Fibroblast of skin of scalp (primary cell): Measurements from ENCODE around the gene RNF167.

ENCODE experiments used
- DNase-seq: peaks from one replicate; pipeline ENCODE4 v3.0.0-alpha.2; 2013

The RNF167 gene

DNA sequence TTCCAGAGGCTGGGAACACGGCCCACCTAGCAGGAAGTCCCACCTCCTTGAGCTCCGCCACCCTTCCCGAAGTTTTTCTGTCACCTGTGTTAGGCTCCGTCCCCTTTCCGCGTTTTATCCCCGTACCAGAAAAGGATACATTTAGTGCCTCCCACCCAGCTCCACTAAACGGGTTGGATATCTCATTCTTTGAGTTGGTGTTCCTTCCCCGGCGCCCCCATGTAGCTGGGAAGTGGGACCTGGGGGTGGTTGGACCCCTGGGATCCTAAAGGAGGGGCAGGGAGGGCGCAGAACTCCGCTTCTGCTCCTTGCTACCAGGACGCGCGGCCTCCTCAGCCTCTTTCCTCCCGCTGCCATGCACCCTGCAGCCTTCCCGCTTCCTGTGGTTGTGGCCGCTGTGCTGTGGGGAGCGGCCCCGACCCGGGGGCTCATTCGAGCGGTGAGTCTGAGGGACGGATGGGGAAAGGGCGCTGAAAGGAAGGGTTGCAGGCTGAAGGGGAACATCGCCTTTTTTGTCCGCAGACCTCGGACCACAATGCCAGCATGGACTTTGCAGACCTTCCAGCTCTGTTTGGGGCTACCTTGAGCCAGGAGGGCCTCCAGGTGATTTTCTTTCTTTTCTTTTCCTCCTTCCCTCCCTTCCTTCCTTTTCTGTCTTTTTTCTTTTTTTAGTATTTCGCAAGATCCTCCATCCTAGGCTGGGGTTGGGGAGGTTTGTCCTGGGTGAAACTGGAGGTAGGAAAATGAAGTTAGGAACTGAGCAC, 669 bp downstream of the RNF167 start:
- no peak for DNase-seq

DNA sequence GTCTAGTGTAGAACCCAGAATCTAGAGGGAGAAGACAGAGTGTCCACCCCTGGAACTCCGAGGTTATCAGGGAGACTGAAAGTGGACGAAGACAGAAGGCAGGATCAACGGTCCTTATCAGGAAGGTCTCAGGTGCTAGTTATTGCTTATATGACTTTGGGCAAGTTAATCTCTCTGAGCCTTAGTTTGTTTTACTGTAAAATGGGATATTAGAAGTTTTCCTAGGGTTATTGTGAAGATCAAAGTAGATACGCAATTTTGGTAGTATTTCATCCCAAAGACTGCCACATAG, 1.2 kb downstream of the RNF167 start:
- DNase-seq, result no peak

- DNase-seq, result no peak
Observed at GRCh38 chr17:4942760-4943508, 2.9 kb downstream of the RNF167 start.

DNA sequence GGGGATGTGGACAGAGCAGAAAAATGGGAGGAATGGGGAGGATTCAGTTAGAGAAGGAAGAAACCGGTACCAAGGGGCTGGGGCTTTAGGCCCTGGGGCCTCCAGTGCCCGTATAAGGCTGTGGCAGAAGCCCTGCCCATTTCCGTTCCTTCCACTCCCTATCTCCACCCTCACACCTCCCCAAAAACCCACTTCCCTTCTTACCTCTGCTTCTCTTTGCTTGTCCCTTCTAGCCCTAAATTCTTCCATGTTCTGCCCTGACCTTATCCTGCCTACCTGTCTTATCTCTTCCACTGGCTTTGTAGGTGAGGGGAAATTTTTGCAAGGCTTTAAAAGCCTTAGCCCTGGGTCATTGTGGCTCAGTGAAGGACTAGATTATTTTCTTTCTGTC, 4.1 kb downstream of the RNF167 start:
- DNase-seq, result no peak

DNA sequence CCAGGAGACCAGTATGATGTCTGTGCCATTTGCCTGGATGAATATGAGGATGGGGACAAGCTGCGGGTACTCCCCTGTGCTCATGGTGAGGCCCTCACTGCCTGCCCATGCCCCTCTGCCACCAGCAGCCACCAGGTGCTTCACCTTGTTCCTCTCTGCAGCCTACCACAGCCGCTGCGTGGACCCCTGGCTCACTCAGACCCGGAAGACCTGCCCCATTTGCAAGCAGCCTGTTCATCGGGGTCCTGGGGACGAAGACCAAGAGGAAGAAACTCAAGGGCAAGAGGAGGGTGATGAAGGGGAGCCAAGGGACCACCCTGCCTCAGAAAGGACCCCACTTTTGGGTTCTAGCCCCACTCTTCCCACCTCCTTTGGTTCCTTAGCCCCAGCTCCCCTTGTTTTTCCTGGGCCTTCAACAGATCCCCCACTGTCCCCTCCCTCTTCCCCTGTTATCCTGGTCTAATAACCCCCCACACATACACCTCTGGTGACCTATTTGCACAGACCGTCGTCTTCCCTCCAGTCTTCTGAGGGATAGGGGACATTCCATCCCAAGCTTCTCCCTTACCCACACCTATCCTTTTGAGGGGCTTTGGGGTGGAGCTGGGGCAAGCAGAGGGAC, 4.6 kb downstream of the RNF167 start:
- no peak for DNase-seq

- peak; percentile 90 for DNase-seq
Observed at GRCh38 chr17:4945176-4945943, 5.3 kb downstream of the RNF167 start.

- no peak for DNase-seq
Observed at GRCh38 chr17:4945944-4946280, 5.8 kb downstream of the RNF167 start.

DNA sequence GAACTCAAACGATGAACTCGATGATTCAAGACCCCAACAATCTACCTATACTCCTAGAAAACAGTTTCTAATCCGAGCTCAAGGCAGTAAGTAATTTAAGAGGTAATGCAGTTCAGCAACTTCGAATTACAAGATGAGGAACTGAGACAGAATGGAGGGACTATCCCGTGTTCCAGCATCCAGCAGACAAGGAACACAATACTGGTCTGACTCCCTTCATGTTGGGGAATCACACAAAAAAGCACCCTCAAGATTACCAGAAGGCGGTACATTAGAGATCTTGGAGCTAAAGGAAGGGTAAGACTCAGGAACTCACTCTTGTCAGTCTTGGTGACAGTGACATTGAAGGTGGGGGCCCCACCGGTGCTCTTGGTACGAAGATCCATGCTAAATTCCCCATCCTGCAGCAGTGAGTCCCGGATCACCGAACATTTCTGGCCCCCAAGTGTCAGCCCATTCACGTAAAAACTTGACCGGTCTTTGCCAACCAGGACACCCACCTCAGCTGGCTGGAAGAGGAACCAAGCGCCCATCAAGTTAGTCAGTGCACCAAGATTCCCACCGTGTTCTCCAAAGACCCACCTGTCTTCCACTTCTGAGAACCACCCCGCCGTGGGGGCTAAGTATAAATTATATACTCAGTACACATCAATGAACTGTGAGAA, 6.4 kb downstream of the RNF167 start:
- no peak for DNase-seq

GRCh38 chr17:4947010-4947410, 6.9 kb downstream of the RNF167 start:
- DNase-seq, result peak; percentile 54

GRCh38 chr17:4947411-4948165, 7.5 kb downstream of the RNF167 start:
- peak; percentile 73 for DNase-seq

DNA sequence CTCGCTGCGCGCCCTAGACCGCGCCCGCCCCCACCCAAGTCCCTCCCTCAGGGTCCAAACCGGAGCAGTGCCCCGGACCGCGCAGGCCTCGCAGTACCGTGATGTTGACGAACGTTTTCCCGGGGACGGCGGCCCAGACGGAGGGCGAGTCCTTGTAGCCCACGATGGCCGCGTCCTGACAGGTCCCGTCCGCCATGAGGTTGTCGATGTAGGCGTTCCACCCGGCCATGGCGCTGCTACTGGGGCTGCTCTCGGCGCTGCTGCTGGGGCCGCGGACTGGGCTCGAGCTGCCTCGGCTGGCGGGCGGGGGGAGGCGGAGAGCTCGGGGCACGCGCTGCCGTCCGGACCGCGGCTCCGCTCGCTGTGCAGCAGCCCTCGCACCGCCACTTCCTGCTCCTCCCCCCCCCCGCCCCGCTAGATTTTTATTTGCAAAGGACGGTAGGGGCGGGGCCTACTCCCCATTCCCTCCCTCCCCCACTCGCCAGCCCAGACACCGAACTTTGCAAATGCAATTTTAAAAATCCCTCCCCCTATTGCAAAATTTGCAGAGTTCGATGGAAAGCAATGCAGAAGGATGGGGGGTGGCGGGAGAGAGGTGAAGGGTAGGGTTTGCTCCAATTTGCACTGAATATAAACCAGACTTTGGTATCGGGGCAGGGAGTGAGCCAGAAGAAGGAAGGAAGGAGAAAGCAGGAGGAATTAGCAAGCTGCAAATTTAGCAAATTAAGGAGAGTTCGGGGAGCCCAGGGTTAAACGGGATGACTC, 8.3 kb downstream of the RNF167 start, which contains the start of gene PFN1:
PFN1 (minus strand) TSS at position 365 of the 765 bp plus-strand sequence; CDS start at position 229, 136 bp downstream.
- peak; percentile 96 for DNase-seq

GRCh38 chr17:4948931-4949320, 8.9 kb downstream of the RNF167 start:
- peak; percentile 95 for DNase-seq

DNA sequence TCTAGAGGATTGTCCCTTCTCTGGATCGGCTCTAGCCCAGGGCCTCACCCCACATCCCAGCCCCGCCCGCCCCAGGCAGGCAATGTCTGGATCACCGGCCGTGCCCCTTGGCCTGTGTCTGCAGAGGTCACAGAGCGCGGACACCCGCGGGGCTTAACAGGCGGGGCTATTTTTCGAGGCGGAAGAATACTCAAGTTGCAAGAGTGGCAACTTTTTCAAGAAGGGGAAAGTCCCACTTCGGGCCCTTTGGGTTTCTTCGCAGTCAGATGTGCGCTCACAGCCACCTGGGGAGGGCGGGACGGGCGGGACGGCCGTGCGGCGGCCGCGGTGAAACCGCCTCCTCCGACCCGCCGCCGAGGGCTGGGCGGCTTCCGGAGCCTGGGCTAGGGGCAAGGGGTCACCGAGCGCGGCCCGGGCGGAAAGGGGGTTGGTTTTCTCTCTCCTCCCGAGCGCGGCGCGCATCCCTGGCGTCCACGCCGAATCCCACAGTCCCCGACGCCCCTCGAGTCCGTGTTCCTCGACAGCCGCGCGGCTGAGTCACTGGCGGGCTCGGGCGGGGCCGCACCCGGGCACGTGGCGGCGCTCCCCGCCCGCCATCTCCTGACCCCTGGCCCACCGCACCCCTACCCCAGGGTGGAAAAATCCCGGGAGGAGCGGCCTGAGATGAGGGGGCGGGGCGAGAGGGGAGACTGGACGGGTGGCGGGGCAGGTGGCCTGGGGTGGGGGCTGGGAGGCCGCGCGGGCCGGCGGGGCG, 9.4 kb downstream of the RNF167 start:
- peak; percentile 72 for DNase-seq

DNA sequence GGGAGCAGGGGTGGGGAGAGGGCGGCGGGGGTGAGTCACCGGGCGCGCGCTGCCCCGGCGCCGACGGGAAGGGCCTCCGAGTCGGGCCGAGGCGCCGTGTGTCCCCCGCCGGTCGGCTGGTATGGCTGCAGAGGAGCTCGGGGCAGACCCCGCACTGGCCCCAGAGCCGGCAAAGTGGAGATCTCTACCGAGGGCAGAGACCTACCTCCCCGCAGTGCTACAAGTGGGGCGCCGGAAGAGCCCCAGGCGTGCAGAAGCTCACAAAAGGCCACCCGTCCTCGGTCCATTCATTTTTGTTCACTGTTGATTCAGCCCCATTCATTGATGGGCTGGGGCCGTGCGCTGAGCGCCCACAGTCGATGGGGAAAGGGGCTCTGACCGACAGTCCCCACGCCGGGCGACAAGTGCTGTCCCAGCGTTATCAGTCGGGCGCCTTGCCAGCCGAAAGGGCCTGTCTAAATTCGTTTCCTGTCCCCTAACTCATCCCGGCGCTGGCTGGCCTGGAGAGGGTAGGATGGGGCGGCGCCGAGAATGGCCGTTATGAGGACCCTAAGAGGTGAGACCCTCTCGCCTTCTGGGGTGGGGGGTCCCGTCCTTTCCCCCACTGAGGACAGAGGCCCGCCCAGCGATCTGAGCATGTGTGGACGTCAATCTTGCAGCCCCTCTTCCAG, 10.1 kb downstream of the RNF167 start:
- no peak for DNase-seq

DNA sequence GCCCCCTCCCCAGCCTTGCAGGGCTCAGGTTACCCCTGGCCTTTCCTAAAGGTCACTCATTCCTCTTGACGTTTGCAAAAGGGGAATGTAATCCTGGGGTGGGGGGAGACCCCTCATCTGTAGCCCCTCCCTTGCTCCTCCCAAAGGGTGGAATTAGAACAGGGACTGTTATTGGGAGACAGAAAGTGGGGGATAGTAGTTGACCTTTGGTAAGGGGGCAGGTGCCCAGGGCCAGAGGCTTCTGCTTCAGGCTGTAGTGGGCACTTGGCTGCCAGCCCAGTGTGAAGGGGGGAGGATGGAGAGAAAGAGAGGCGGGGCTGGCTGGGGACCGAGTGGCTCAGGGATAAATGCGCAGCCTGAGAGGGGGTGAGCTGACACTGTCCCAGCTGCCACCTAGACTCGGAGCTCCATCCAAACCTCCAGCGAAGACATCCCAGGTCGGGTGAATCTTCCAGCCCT, 10.7 kb downstream of the RNF167 start, which contains the start of gene ENO3:
ENO3 (plus strand) TSS at position 374 of the 459 bp plus-strand sequence. CDS start 711 bp downstream, outside the sequence.
- DNase-seq, result no peak

GRCh38 chr17:4951486-4951885, 11.4 kb downstream of the RNF167 start:
- DNase-seq, result no peak

DNA sequence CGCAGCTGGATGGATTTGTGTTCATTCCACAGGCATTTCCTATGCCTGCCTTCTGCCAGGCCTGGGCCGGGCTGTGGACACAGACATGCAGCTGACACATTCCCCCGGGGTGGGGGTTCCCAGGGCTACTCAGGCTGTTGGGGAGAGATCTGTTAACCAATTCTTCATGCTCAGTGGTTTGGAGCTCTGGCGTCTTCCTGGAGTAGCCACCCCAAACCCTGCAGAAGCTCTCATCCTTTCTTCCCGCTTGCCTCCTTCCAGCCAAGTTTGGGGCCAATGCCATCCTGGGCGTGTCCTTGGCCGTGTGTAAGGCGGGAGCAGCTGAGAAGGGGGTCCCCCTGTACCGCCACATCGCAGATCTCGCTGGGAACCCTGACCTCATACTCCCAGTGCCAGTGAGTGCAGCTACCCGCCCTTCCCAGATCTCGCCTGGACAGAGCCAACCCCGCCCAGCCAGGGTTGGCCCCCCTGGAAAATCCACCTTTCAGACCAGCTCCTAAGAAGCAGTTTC, 13.4 kb downstream of the RNF167 start:
- peak; percentile 70 for DNase-seq

DNA sequence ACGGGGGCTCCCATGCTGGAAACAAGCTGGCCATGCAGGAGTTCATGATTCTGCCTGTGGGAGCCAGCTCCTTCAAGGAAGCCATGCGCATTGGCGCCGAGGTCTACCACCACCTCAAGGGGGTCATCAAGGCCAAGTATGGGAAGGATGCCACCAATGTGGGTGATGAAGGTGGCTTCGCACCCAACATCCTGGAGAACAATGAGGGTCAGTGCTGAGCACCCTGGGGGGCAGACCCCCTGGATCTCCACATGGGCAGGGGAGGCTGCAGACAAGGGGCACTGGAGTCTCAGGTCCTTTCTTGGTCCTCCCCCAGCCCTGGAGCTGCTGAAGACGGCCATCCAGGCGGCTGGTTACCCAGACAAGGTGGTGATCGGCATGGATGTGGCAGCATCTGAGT, 15.0 kb downstream of the RNF167 start:
- DNase-seq, result no peak

GRCh38 chr17:4956493-4957061, 16.5 kb downstream of the RNF167 start:
- no peak for DNase-seq
